Activated CD8-positive, alpha-beta T cell treated with anti-CD3 and anti-CD28 coated beads for 36 hours (primary cell): ENCODE results near the gene EXOSC6. TPM values are rescaled to one million over a fixed set of nuclear protein-coding genes. Genes with fewer than 3 reads are reported as not detected.
"Not testable (repeated sequence)": the region's sequence is repeated elsewhere in the genome, so short reads cannot be mapped to it uniquely, and the experiment has no call there.

Source experiments
- ATAC-seq: fragments of 200-7000 bp; cut with Tn5 transposase; one replicate; pipeline ENCODE4 v1.10.0; 2021; ENCODE audit warnings: mild to moderate bottlenecking, moderate library complexity
- CTCF ChIA-PET: fragments of 350-600 bp; sonication (Branson Sonifier 250); formaldehyde crosslinking; loops from one replicate; lab custom pipeline; 2021; ENCODE audit warnings: antibody characterized with exemption; lab: Charles Lee
- POLR2A ChIA-PET: fragments of 350-600 bp; sonication (Branson Sonifier 250); formaldehyde crosslinking; loops from one replicate; lab custom pipeline; 2021; ENCODE audit warnings: antibody characterized with exemption; lab: Charles Lee
- DNase-seq: peaks from one replicate; pipeline ENCODE4 v3.0.0-alpha.2; 2020
- H3K27ac Mint-ChIP-seq: one replicate; pipeline ENCODE4 v1.8.0; 2021; ENCODE audit warnings: mild to moderate bottlenecking, mixed read lengths
- H3K27me3 Mint-ChIP-seq: one replicate; pipeline ENCODE4 v1.8.0; 2021; ENCODE audit warnings: mixed read lengths
- H3K36me3 Mint-ChIP-seq: one replicate; pipeline ENCODE4 v1.8.0; 2021; ENCODE audit warnings: low read depth, mixed read lengths
- H3K4me1 Mint-ChIP-seq: one replicate; pipeline ENCODE4 v1.8.0; 2021; ENCODE audit warnings: low read depth, mixed read lengths
- H3K4me3 Mint-ChIP-seq: one replicate; pipeline ENCODE4 v1.8.0; 2021; ENCODE audit warnings: mild to moderate bottlenecking, moderate library complexity, mixed read lengths
- H3K9me3 Mint-ChIP-seq: one replicate; pipeline ENCODE4 v1.8.0; 2021; ENCODE audit warnings: mixed read lengths
- CTCF ChIP-seq: fragments of 200-600 bp; IDR thresholded peaks from one replicate; pipeline ENCODE4 v1.8.0; 2022; ENCODE audit warnings: antibody characterized with exemption, mild to moderate bottlenecking
- intact Hi-C: fragments of 100-400 bp; cut with micrococcal nuclease; formaldehyde crosslinking; loops from one replicate; pipeline ENCODE4 v1.10.0; 2022
- total RNA-seq, 2 experiments: library from RNA; stranded (reverse); gene quantifications; one replicate each; pipeline ENCODE4 v1.2.3, GENCODE V29; 2021

The EXOSC6 gene
- total RNA-seq, 2 experiments from 2014 or later, result 23.6 to 25.0 TPM

GRCh38 chr16:70276392-70276791 is 24.7 kb upstream of the EXOSC6 start:
- Mint-ChIP-seq H3K4me3 (no peak overlapping the region), H3K27me3 (no peaks in the 10 kb centered on the region), H3K9me3 (no peaks in the 10 kb centered on the region), H3K36me3 (peaks cover 54% of the 10 kb centered on the region), H3K27ac (no peak overlapping the region), H3K4me1 (peaks cover 4% of the 10 kb centered on the region)
- ChIA-PET POLR2A (interaction anchor here (1.1 kb wide), 1 partner anchor 22 kb away, joined by 3 read pairs; no protein-coding TSS in a partner anchor), CTCF (no interaction called here)
- DNase-seq (no peak), ATAC-seq (no peak)
- TF ChIP-seq CTCF, result no peak
- intact Hi-C loops, result no loop called here

DNA sequence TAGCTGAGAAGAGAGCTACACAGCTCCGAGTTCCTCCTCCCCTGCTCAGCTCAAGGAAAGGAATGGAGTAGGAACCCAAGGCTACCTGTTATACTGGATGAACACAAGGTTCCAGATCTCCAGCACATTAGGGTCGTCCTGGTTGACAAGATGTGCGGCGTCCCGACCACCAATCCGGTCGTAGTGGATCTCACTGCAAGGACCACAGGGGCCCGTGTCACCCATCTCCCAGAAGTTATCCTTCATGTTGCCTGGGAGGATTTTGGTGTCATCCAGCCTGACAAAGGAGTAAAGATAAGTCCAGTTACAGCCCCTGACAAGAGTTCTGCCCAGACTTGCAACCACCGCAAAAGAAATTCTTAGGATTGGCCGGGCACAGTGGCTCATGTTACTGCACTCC is 20.0 kb upstream of the EXOSC6 start:
- DNase-seq (no peak), ATAC-seq (no peak)
- Mint-ChIP-seq H3K36me3 (peaks cover 60% of the 10 kb centered on the region), H3K27ac (no peak overlapping the region), H3K4me3 (no peak overlapping the region), H3K4me1 (no peaks in the 10 kb centered on the region), H3K27me3 (no peaks in the 10 kb centered on the region), H3K9me3 (no peaks in the 10 kb centered on the region)
- POLR2A ChIA-PET, result no interaction called here
- intact Hi-C loops, result no loop called here
- CTCF ChIA-PET, result interaction anchor here (1.2 to 1.6 kb wide), 2 partner anchors 17 to 268 kb away, joined by 3 read pairs; no protein-coding TSS in a partner anchor
- no peak for TF ChIP-seq CTCF

DNA sequence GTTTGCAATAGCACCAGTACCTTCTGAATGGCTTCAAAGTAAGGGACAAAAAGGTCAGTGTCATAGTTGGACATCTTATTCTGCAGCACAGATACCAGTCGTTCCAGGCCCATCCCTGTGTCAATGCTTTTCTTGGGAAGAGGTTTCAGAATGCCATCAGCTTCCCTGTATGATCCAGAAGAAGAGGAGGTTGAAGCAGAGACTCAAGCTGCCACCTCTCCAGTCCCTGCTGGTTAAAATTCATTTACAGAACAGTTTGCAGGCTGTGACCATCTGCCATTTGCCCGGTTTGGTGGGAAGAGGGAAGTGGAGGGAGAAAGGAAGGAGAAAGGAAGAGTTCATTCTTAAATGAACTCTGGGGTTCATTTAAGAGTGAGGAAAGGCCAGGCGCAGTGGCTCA is 18.4 kb upstream of the EXOSC6 start:
- intact Hi-C loops, result no loop called here
- ATAC-seq (no peak), DNase-seq (no peak)
- H3K27ac Mint-ChIP-seq, result no peak overlapping the region
- H3K9me3 Mint-ChIP-seq, result no peaks in the 10 kb centered on the region
- H3K4me3 Mint-ChIP-seq, result no peak overlapping the region
- TF ChIP-seq CTCF, result no peak
- no peaks in the 10 kb centered on the region for H3K27me3 Mint-ChIP-seq
- no peaks in the 10 kb centered on the region for H3K4me1 Mint-ChIP-seq
- ChIA-PET POLR2A (no interaction called here), CTCF (no interaction called here)
- peaks cover 62% of the 10 kb centered on the region for H3K36me3 Mint-ChIP-seq

GRCh38 chr16:70269471-70269870 is 17.7 kb upstream of the EXOSC6 start:
- ATAC-seq (no peak), DNase-seq (no peak)
- H3K9me3 Mint-ChIP-seq, result no peaks in the 10 kb centered on the region
- CTCF ChIA-PET, result no interaction called here
- TF ChIP-seq CTCF, result no peak
- H3K4me1 Mint-ChIP-seq, result no peaks in the 10 kb centered on the region
- POLR2A ChIA-PET, result no interaction called here
- H3K27me3 Mint-ChIP-seq, result no peaks in the 10 kb centered on the region
- H3K4me3 Mint-ChIP-seq, result no peak overlapping the region
- peaks cover 66% of the 10 kb centered on the region for H3K36me3 Mint-ChIP-seq
- no peak overlapping the region for H3K27ac Mint-ChIP-seq
- intact Hi-C loops, result no loop called here

DNA sequence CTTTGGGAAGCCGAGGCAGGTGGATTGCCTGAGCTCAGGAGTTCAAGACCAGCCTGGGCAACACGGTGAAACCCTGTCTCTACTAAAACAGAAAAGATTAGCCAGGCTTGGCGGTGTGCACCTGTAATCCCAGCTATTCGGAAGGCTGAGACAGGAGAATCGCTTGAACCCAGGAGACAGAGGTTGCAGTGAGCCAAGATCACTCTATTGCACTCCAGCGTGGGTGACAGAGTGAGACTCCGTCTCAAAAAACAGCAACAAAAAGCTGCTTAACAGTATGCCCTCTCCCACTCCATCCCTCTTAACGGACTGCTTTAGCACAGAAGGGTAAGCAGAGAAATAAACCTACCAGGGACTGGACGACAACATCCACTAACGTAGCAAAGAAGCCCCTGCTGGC is 16.2 kb upstream of the EXOSC6 start:
- ATAC-seq, DNase-seq, H3K9me3 Mint-ChIP-seq, intact Hi-C loops, H3K27ac Mint-ChIP-seq, H3K4me1 Mint-ChIP-seq, H3K27me3 Mint-ChIP-seq, H3K4me3 Mint-ChIP-seq: not testable (repeated sequence)
- ChIA-PET POLR2A (interaction anchor here (0.7 to 1.6 kb wide), 5 partner anchors 13 to 271 kb away, joined by 3 to 4 read pairs (median 3); partner anchors contain the start of genes AARS1 and EXOSC6), CTCF (interaction anchor here (0.6 to 3.0 kb wide), 17 partner anchors 7 to 311 kb away, joined by 3 to 52 read pairs (median 4); partner anchors contain the start of gene EXOSC6)
- H3K36me3 Mint-ChIP-seq, result peaks cover 64% of the 10 kb centered on the region
